ENCODE results near the gene GABRD. TPM values are rescaled to one million over a fixed set of nuclear protein-coding genes. Genes with fewer than 3 reads are reported as not detected.

GABRD gene
- total and polyA plus RNA-seq, 10 of the 15 experiments (the other 5 are each of a cell fraction or from before 2014, with no cell fraction given), result not detected

DNA sequence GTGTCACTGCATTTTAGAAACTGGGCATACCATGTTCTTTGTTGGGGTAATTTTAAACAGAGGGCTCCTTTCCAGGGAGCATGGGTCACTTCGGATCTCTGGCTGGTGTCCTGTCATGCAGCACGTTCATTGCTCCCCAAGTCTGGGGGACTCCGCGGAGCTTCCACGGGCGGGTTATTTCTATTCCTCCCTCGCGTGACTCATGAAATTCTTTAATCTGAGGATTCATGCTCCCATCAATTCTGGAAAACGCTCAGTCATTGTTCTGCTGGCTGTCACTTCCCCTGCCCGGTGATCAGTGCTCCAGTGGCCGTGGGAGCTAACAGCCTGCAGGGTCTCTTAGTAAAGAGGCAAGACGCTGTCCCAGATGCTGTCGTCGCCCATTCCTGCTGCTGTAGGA is 43.6 kb upstream of the GABRD start:
- no peak overlapping the region for H3K4me3 ChIP-seq
- H3K27ac ChIP-seq (ENCODE audit: control insufficient read depth, insufficient read depth), result no peak overlapping the region
- RAD21 ChIA-PET (ENCODE audit: unreplicated experiment), result no interaction called here
- no peak overlapping the region for H2AFZ ChIP-seq (ENCODE audit: control insufficient read depth, low read depth, low read length)
- ATAC-seq, result no peak
- H4K20me1 ChIP-seq (ENCODE audit: control insufficient read depth, insufficient read depth), result no peaks in the 10 kb centered on the region
- H3K9me3 ChIP-seq (replicated peaks; ENCODE audit: control insufficient read depth, insufficient read depth, low read length), result no peaks in the 10 kb centered on the region; the same call in 2 of the 3 replicates
- CTCF ChIA-PET, result no interaction called here
- SMC1A ChIA-PET (ENCODE audit: uncharacterized antibody, unreplicated experiment), result no interaction called here
- POLR2A ChIA-PET, result no interaction called here
- H3K79me2 ChIP-seq (ENCODE audit: control insufficient read depth, insufficient read depth, low read length), result no peaks in the 10 kb centered on the region
- no peaks in the 10 kb centered on the region for H3K4me1 ChIP-seq (ENCODE audit: control insufficient read depth, insufficient read depth, low read length)
- no peaks in the 10 kb centered on the region for H3K36me3 ChIP-seq (ENCODE audit: control insufficient read depth in 2 of 2, insufficient read depth in 2 of 2, low read length in 1 of 2)
- 23% methylated on average over 14 of the region's 14 CpGs for WGBS (ENCODE audit: insufficient coverage, insufficient replicate concordance, low lambda C conversion rate, missing lambda C conversion rate)
- in situ Hi-C loops (cut with MboI), result no loop called here
- intact Hi-C loops (cut with micrococcal nuclease; ENCODE audit: unreplicated experiment), result no loop called here
- no peak for FAIRE-seq
- H3K4me2 ChIP-seq (ENCODE audit: control insufficient read depth, insufficient read depth), result no peak overlapping the region
- H3K27me3 ChIP-seq (replicated peaks in 1 of 2; ENCODE audit: control insufficient read depth in 2 of 2, insufficient read depth in 2 of 2, low read length in 1 of 2), result no peaks in the 10 kb centered on the region
- DNase-seq (ENCODE audit: low read depth, low spot score), result no peak
- BruUV-seq (replicated peaks), result no TSS peak
- no peak overlapping the region for H3K9ac ChIP-seq (ENCODE audit: control insufficient read depth, insufficient read depth, low read length)
- TF ChIP-seq CHD2 (IDR thresholded peaks at IDR 0.05; ENCODE audit: borderline replicate concordance, low read depth, low read length) (no peak), NFYB (IDR thresholded peaks at IDR 0.05; ENCODE audit: insufficient read depth, low read depth, low read length) (no peak), NFYA (IDR thresholded peaks at IDR 0.05; ENCODE audit: borderline replicate concordance, low read depth, low read length) (no peak), ZZZ3 (IDR thresholded peaks at IDR 0.05; ENCODE audit: control insufficient read depth, insufficient read length, low read depth) (no peak), EED (IDR thresholded peaks at IDR 0.05; ENCODE audit: low read depth) (no peak), TAF1 (IDR thresholded peaks at IDR 0.05; ENCODE audit: borderline replicate concordance, low read depth, low read length) (no peak), POLR2A (IDR thresholded peaks at IDR 0.05; ENCODE audit: low read depth, low read length) (no peak), REST (IDR thresholded peaks at IDR 0.05; ENCODE audit: low read depth, low read length) (no peak)
- TF ChIP-seq, protein P1, sequence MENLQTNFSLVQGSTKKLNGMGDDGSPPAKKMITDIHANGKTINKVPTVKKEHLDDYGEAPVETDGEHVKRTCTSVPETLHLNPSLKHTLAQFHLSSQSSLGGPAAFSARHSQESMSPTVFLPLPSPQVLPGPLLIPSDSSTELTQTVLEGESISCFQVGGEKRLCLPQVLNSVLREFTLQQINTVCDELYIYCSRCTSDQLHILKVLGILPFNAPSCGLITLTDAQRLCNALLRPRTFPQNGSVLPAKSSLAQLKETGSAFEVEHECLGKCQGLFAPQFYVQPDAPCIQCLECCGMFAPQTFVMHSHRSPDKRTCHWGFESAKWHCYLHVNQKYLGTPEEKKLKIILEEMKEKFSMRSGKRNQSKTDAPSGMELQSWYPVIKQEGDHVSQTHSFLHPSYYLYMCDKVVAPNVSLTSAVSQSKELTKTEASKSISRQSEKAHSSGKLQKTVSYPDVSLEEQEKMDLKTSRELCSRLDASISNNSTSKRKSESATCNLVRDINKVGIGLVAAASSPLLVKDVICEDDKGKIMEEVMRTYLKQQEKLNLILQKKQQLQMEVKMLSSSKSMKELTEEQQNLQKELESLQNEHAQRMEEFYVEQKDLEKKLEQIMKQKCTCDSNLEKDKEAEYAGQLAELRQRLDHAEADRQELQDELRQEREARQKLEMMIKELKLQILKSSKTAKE (IDR thresholded peaks at IDR 0.05; ENCODE audit: low read depth, poor library complexity, severe bottlenecking), result no peak
- TF ChIP-seq, protein P2, sequence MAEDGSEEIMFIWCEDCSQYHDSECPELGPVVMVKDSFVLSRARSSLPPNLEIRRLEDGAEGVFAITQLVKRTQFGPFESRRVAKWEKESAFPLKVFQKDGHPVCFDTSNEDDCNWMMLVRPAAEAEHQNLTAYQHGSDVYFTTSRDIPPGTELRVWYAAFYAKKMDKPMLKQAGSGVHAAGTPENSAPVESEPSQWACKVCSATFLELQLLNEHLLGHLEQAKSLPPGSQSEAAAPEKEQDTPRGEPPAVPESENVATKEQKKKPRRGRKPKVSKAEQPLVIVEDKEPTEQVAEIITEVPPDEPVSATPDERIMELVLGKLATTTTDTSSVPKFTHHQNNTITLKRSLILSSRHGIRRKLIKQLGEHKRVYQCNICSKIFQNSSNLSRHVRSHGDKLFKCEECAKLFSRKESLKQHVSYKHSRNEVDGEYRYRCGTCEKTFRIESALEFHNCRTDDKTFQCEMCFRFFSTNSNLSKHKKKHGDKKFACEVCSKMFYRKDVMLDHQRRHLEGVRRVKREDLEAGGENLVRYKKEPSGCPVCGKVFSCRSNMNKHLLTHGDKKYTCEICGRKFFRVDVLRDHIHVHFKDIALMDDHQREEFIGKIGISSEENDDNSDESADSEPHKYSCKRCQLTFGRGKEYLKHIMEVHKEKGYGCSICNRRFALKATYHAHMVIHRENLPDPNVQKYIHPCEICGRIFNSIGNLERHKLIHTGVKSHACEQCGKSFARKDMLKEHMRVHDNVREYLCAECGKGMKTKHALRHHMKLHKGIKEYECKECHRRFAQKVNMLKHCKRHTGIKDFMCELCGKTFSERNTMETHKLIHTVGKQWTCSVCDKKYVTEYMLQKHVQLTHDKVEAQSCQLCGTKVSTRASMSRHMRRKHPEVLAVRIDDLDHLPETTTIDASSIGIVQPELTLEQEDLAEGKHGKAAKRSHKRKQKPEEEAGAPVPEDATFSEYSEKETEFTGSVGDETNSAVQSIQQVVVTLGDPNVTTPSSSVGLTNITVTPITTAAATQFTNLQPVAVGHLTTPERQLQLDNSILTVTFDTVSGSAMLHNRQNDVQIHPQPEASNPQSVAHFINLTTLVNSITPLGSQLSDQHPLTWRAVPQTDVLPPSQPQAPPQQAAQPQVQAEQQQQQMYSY (CRISPR knock-in tag; IDR thresholded peaks at IDR 0.05), result no peak
- TF ChIP-seq, protein P3, sequence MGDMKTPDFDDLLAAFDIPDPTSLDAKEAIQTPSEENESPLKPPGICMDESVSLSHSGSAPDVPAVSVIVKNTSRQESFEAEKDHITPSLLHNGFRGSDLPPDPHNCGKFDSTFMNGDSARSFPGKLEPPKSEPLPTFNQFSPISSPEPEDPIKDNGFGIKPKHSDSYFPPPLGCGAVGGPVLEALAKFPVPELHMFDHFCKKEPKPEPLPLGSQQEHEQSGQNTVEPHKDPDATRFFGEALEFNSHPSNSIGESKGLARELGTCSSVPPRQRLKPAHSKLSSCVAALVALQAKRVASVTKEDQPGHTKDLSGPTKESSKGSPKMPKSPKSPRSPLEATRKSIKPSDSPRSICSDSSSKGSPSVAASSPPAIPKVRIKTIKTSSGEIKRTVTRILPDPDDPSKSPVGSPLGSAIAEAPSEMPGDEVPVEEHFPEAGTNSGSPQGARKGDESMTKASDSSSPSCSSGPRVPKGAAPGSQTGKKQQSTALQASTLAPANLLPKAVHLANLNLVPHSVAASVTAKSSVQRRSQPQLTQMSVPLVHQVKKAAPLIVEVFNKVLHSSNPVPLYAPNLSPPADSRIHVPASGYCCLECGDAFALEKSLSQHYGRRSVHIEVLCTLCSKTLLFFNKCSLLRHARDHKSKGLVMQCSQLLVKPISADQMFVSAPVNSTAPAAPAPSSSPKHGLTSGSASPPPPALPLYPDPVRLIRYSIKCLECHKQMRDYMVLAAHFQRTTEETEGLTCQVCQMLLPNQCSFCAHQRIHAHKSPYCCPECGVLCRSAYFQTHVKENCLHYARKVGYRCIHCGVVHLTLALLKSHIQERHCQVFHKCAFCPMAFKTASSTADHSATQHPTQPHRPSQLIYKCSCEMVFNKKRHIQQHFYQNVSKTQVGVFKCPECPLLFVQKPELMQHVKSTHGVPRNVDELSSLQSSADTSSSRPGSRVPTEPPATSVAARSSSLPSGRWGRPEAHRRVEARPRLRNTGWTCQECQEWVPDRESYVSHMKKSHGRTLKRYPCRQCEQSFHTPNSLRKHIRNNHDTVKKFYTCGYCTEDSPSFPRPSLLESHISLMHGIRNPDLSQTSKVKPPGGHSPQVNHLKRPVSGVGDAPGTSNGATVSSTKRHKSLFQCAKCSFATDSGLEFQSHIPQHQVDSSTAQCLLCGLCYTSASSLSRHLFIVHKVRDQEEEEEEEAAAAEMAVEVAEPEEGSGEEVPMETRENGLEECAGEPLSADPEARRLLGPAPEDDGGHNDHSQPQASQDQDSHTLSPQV (IDR thresholded peaks at IDR 0.05), result no peak

Measured in GM12878 (cell line).